Fibroblast of mammary gland (primary cell): Measurements from ENCODE around the gene PRAME.

Experiments
- DNase-seq: peaks from one replicate; pipeline ENCODE4 v3.0.0-alpha.2; 2010; ENCODE audit warnings: low read depth
- H3K4me3 ChIP-seq: 2 replicates; pipeline ENCODE4 v1.5.1; 2011; ENCODE audit warnings: low read depth, mild to moderate bottlenecking, low read length, moderate library complexity; ENCODE audit not compliant: control insufficient read depth
- TF ChIP-seq, protein P1 (sequence below): conservative IDR thresholded peaks from 2 replicates; pipeline ENCODE4 v1.5.1; 2011; ENCODE audit warnings: low read depth, low read length, inconsistent platforms; ENCODE audit not compliant: control insufficient read depth, insufficient read depth

PRAME gene

DNA sequence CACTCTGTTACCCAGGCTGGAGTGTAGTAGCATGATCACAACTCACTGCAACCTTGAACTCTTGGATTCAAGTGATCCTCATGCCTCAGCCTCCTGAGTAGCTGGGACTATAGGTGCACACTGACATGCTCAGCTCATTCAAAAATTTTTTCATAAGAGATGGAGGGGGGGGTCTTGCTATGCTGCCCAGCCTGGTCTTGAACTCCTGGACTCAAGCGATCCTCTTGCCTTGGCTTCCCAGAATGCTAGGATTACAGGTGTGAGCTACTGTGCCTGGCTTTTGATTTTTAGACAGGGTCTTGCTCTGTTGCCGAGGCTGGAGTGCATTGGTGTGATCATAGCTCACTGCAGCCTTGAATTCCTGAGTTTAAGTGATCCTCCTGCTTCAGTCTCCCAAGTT lies 14.0 kb downstream of the PRAME start:
- DNase-seq = no peak
- TF ChIP-seq, protein P1, sequence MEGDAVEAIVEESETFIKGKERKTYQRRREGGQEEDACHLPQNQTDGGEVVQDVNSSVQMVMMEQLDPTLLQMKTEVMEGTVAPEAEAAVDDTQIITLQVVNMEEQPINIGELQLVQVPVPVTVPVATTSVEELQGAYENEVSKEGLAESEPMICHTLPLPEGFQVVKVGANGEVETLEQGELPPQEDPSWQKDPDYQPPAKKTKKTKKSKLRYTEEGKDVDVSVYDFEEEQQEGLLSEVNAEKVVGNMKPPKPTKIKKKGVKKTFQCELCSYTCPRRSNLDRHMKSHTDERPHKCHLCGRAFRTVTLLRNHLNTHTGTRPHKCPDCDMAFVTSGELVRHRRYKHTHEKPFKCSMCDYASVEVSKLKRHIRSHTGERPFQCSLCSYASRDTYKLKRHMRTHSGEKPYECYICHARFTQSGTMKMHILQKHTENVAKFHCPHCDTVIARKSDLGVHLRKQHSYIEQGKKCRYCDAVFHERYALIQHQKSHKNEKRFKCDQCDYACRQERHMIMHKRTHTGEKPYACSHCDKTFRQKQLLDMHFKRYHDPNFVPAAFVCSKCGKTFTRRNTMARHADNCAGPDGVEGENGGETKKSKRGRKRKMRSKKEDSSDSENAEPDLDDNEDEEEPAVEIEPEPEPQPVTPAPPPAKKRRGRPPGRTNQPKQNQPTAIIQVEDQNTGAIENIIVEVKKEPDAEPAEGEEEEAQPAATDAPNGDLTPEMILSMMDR = no peak
- H3K4me3 ChIP-seq = no peak overlapping the region

DNA sequence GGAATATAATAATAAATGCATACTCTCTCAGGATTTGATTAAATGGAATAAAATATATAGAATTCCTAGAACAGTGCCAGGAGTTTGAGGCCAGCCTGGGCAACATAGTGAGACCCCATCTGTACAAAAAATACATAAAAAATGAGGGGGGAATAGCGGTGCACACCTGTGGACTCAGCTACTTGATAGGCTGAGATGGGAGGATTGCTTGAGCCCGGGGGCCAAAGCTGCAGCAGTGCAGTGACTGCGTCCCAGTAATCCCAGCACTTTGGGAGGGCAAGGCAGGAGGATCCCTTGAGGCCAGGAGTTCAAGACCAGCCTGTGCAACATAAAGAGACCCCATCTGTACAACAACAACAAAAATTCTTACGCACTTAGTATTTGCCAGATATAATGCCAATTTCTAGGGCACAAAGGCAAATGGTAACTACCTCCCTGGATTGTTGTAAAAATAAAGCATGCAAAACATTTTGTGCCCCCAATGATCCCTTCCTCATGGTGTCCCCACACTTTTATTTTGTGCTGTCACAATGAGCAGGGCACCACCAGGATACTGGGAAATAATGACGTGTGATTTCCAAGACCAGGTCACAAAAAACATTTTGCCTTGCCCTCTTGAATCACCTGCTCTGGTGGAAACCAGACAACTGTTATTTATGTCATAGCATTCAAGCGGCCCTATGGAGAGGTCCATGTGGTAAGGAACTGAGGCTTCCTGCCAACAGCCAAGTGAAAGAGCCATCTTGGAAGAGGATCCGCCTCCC lies 20.7 kb downstream of the PRAME start:
- no peak for DNase-seq
- no peak overlapping the region for H3K4me3 ChIP-seq
- TF ChIP-seq, protein P1 = no peak

DNA sequence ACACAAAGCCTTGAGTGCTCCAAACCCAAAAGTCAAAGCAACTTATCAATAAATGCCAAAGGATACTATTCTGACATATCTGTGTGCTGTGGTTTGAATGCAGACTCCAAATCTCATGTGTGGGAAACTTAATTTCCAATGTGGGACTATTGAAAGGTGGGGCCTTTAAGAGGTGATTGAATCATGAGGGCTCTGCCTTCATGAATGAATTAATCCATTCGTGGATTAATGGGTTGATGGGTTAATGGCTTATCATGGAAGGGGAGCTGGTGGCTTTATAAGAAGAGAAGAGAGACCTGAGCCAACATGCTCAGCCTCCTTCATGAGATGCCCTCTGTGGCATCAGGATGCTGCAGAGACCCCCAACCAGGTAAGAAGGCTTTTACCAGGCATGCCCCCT lies 22.1 kb downstream of the PRAME start:
- TF ChIP-seq, protein P1 = no peak
- no peak overlapping the region for H3K4me3 ChIP-seq
- DNase-seq = no peak

DNA sequence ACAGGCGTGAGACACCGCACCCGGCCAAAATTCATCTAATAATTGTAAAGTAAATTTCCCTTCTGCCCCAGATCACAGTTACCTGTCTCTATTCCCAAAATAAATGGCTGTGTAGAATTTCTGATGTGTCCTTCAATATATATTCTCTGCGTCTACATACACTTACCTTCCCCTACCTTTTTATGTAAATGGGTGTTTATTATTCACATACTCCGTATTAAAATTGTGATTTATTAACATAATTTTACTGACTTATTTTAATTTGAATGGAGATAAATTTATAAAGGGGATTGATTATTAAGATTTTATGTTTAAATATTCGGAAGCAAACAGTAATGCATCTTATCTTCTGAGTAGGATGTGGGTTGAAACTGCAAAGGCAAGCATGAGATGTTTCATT lies 22.6 kb downstream of the PRAME start:
- TF ChIP-seq, protein P1 = no peak
- H3K4me3 ChIP-seq = no peak overlapping the region
- DNase-seq = no peak

DNA sequence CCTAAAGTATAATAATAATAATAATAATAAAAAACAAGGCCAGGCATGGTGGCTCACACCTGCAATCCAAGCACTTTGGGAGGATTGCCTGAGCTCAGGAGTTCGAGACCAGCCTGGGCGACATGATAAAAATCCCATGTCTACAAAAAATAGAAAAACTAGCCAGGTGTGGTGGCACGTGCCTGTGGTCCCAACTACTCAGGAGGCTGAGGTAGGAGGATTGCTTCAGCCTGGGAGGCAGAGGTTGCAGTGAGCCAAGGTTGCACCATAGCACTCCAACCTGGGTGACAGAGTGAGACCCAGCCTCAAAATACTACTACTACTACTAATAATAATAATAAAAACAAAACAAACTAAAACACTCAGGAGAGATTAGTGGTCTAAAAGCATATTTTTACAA lies 23.4 kb downstream of the PRAME start:
- TF ChIP-seq, protein P1 = no peak
- DNase-seq = no peak
- no peak overlapping the region for H3K4me3 ChIP-seq

DNA sequence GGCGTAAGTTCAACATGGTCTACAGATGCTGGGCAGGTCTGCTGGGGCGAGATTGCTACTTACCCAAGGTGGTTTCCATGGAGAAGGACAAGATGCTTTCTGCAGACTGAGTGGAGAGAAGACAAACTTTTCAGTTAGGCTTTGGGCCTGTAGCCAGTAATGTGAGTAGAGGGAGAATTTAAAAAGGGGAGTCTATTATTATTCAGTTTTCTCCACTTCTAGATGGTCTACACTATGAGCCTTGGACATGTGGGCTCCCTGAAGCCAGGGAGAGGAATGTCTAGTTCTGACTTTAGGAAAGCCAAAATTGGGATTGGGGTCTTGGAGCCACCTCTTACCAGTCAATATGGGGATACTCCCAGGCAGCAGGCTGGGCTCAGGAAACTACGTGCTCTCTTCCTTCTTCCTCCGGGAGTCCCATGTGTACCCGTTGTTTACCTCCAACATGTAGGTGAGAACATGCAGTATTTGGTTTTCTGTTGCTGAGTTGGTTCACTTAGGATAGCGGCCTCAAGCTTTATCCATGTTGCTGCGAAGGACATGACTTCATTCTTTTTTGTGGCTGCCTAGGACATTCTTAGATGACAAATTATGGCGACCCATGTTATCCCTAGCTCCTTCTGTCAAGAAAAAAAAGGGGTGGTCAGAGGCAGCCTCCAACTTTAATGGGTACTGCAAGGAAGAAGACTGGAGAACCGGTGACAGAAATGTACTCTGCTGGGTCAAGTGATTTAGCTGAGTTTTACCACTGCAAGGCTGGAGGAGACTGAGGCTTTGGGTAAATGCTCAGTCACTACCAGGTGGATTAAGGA lies 24.3 kb downstream of the PRAME start:
- DNase-seq = no peak
- TF ChIP-seq, protein P1 = no peak
- H3K4me3 ChIP-seq = no peak overlapping the region

DNA sequence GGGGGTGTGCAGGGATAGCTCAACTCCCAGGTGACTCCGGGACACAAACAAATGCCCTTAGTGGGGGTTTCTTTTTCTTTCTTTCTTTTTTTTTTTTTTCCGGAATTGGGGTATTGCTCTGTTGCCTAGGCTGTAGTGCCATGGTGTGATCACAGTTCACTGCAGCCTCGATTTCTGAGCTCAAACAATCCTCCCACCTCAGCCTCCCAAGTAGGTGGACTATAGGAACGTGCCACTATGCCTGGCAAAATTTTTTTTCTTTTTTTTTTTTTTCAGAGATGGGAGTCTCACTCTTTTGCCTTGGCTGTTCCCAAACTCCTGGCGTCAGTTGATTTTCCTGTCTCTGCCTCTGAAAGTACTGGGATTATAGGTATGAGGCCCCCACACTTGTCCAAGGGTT lies 25.2 kb downstream of the PRAME start:
- TF ChIP-seq, protein P1 = no peak
- DNase-seq = no peak
- no peak overlapping the region for H3K4me3 ChIP-seq
